ENCODE data around the gene DCHS1. TPM values are rescaled to one million over a fixed set of nuclear protein-coding genes. Genes with fewer than 3 reads are reported as not detected.

The DCHS1 gene
- total and polyA plus RNA-seq, 2 of the 13 experiments (the other 11 are each of a cell fraction or from before 2014, with no cell fraction given), result under 0.01 to 0.03 TPM

GRCh38 chr11:6654281-6655019 is 1.2 kb downstream of the DCHS1 start (continued):
- TF ChIP-seq MZF1 (CRISPR knock-in tag; IDR thresholded peaks at IDR 0.05; ENCODE audit: borderline replicate concordance) (no peak), PLRG1 (conservative IDR thresholded peaks at IDR 0.05) (no peak), FOXK1 (CRISPR knock-in tag; IDR thresholded peaks at IDR 0.05; ENCODE audit: borderline replicate concordance, low read depth) (peak; percentile 34; the same call in 1 of the 2 replicates), ZNF574 (CRISPR knock-in tag; IDR thresholded peaks at IDR 0.05) (peak; percentile 15; the same call in 1 of the 2 replicates), KDM2A (CRISPR knock-in tag; IDR thresholded peaks at IDR 0.05; ENCODE audit: borderline replicate concordance, low read depth) (0 out of 2 replicates have a peak, but pooled peaks have one; percentile 31), ESRRA (CRISPR knock-in tag; IDR thresholded peaks at IDR 0.05; ENCODE audit: low read depth) (peak; percentile 63; the same call in 1 of the 2 replicates), THAP9 (CRISPR knock-in tag; IDR thresholded peaks at IDR 0.05; ENCODE audit: borderline replicate concordance) (no peak), CREBL2 (CRISPR knock-in tag; IDR thresholded peaks at IDR 0.05; ENCODE audit: borderline replicate concordance) (no peak), THYN1 (CRISPR knock-in tag; IDR thresholded peaks at IDR 0.05; ENCODE audit: borderline replicate concordance, low read depth) (no peak), KDM1A (CRISPR knock-in tag; IDR thresholded peaks at IDR 0.05) (no peak), TBX3 (IDR thresholded peaks at IDR 0.05; ENCODE audit: borderline replicate concordance) (peak; percentile 48; the same call in 1 of the 2 replicates), FOXP1 (IDR thresholded peaks at IDR 0.05) (no peak), FOXP1 (CRISPR knock-in tag; IDR thresholded peaks at IDR 0.05) (peak; percentile 28; the same call in 1 of the 2 replicates), GABPB1 (CRISPR knock-in tag; IDR thresholded peaks at IDR 0.05) (no peak), RXRB (CRISPR knock-in tag; IDR thresholded peaks at IDR 0.05; ENCODE audit: borderline replicate concordance) (peak; percentile 56; the same call in 1 of the 2 replicates), RARA (CRISPR knock-in tag; IDR thresholded peaks at IDR 0.05) (peak; percentile 72), NR2F6 (IDR thresholded peaks at IDR 0.05) (peak; percentile 98), NR2F6 (CRISPR knock-in tag; IDR thresholded peaks at IDR 0.05) (peak; percentile 96), MYC (CRISPR knock-in tag; IDR thresholded peaks at IDR 0.05; ENCODE audit: borderline replicate concordance) (peak; percentile 21; the same call in 1 of the 2 replicates), HHEX (CRISPR knock-in tag; IDR thresholded peaks at IDR 0.05) (peak; percentile 95)
- TF ChIP-seq, protein P1, sequence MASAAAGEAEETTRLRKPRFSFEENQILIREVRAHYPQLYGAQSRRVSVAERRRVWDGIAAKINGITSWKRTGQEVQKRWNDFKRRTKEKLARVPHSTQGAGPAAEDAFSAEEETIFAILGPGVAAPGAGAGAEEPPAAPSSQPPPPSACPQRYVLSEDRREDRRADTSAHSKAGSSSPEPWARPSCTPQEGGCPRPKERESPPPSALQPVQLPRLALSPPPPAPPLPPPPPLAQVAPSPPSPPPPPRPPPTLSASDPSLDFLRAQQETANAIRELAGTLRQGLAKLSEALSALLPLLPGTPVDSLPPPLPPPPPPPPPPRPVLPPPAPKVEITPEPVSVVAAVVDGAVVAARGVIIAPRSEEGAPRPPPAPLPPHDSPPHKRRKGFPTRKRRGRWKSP (CRISPR knock-in tag; IDR thresholded peaks at IDR 0.05), result 0 out of 2 replicates have a peak, but pooled peaks have one; percentile 29
- TF ChIP-seq, protein P2, sequence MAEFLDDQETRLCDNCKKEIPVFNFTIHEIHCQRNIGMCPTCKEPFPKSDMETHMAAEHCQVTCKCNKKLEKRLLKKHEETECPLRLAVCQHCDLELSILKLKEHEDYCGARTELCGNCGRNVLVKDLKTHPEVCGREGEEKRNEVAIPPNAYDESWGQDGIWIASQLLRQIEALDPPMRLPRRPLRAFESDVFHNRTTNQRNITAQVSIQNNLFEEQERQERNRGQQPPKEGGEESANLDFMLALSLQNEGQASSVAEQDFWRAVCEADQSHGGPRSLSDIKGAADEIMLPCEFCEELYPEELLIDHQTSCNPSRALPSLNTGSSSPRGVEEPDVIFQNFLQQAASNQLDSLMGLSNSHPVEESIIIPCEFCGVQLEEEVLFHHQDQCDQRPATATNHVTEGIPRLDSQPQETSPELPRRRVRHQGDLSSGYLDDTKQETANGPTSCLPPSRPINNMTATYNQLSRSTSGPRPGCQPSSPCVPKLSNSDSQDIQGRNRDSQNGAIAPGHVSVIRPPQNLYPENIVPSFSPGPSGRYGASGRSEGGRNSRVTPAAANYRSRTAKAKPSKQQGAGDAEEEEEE (CRISPR knock-in tag; IDR thresholded peaks at IDR 0.05; ENCODE audit: borderline replicate concordance), result no peak
